Caco-2 (cell line): Measurements from ENCODE around the gene KRTAP2-3. TPM values are rescaled to one million over a fixed set of nuclear protein-coding genes. Genes with fewer than 3 reads are reported as not detected.
"Not testable (repeated sequence)": the region's sequence is repeated elsewhere in the genome, so short reads cannot be mapped to it uniquely, and the experiment has no call there.

Experiments
- BruUV-seq: library from RNA; stranded (reverse); fragments of 400-500 nt; replicated peaks from 2 replicates; lab custom pipeline; 2021; lab: Mats Ljungman, UMichigan
- CTCF ChIA-PET: fragments of 300-600 bp; sonication (Branson Sonifier 250); formaldehyde crosslinking; loops from one replicate; lab custom pipeline; 2022; ENCODE audit warnings: antibody characterized with exemption; lab: Charles Lee
- POLR2A ChIA-PET: fragments of 300-600 bp; sonication (Branson Sonifier 250); formaldehyde crosslinking; loops from one replicate; lab custom pipeline; 2022; ENCODE audit warnings: antibody characterized with exemption; lab: Charles Lee
- DNase-seq, 2 experiments: peaks; one replicate each; pipeline versions ENCODE4 v3.0.0 to v3.0.0-alpha.2; 2020 to 2022
- H3K27me3 ChIP-seq: replicated peaks from 2 replicates; pipeline ENCODE4 v1.6.0; 2011; ENCODE audit warnings: low read length; ENCODE audit not compliant: control insufficient read depth, insufficient read depth
- H3K36me3 ChIP-seq: 2 replicates; pipeline ENCODE4 v1.5.1; 2011; ENCODE audit warnings: low read length; ENCODE audit not compliant: control insufficient read depth, insufficient read depth
- H3K4me1 ChIP-seq: fragments of 250-450 bp; sonication (Bioruptor Pico); 2 replicates; pipeline ENCODE4 v1.5.1; 2020; ENCODE audit warnings: mild to moderate bottlenecking
- H3K4me3 ChIP-seq: 2 replicates; pipeline ENCODE4 v1.5.1; 2011; ENCODE audit warnings: low read depth, mild to moderate bottlenecking, control low read depth, low read length
- H3K9me3 ChIP-seq: fragments of 250-450 bp; sonication (Bioruptor Pico); 2 replicates; pipeline ENCODE4 v1.5.1; 2020; ENCODE audit warnings: mild to moderate bottlenecking, moderate library complexity
- H3K27ac Mint-ChIP-seq: one replicate; pipeline ENCODE4 v1.8.0; 2022; ENCODE audit warnings: mixed read lengths; ENCODE audit not compliant: unreplicated experiment
- H3K27me3 Mint-ChIP-seq: one replicate; pipeline ENCODE4 v1.8.0; 2022; ENCODE audit warnings: mixed read lengths; ENCODE audit not compliant: insufficient read depth, unreplicated experiment
- H3K36me3 Mint-ChIP-seq: one replicate; pipeline ENCODE4 v1.8.0; 2022; ENCODE audit warnings: mild to moderate bottlenecking, mixed read lengths; ENCODE audit not compliant: insufficient read depth, unreplicated experiment
- H3K4me1 Mint-ChIP-seq: one replicate; pipeline ENCODE4 v1.8.0; 2022; ENCODE audit warnings: low read depth, mixed read lengths; ENCODE audit not compliant: unreplicated experiment
- H3K4me3 Mint-ChIP-seq: one replicate; pipeline ENCODE4 v1.8.0; 2022; ENCODE audit warnings: mild to moderate bottlenecking, moderate library complexity, mixed read lengths; ENCODE audit not compliant: unreplicated experiment
- H3K9me3 Mint-ChIP-seq: one replicate; pipeline ENCODE4 v1.8.0; 2022; ENCODE audit warnings: mixed read lengths; ENCODE audit not compliant: unreplicated experiment
- CTCF ChIP-seq, 2 experiments: fragments of 200-600 bp in 1 of 2; IDR thresholded peaks; 1 replicate in 1 of 2; 2 replicates in 1 of 2; pipeline versions ENCODE4 v1.5.1 to v1.8.0; 2011 to 2022; ENCODE audit warnings: antibody characterized with exemption in 1 of 2, control low read depth in 1 of 2, inconsistent platforms in 1 of 2, low read depth in 1 of 2, low read length in 1 of 2, mild to moderate bottlenecking in 1 of 2, moderate library complexity in 1 of 2; ENCODE audit not compliant: insufficient read depth in 1 of 2, severe bottlenecking in 1 of 2, unreplicated experiment in 1 of 2
- intact Hi-C: fragments of 100-400 bp; cut with micrococcal nuclease; formaldehyde crosslinking; loops from one replicate; pipeline ENCODE4 v1.10.0; 2022; ENCODE audit not compliant: unreplicated experiment
- total RNA-seq: library from RNA; stranded (reverse); gene quantifications from 2 replicates; pipeline ENCODE4 v1.2.3, GENCODE V29; 2022

KRTAP2-3 gene
- total RNA-seq, 1 experiment from 2014 or later, result 4.9 TPM

- H3K4me1 Mint-ChIP-seq, result peaks cover 19% of the 10 kb centered on the region
- ChIA-PET CTCF (interaction anchor here (0.7 kb wide), 1 partner anchor 11 kb away, joined by 7 read pairs; no protein-coding TSS in a partner anchor), POLR2A (interaction anchor here (1.8 kb wide), 1 partner anchor 11 kb away, joined by 8 read pairs; no protein-coding TSS in a partner anchor)
- BruUV-seq, result no TSS peak
- peaks cover 12% of the 10 kb centered on the region for H3K9me3 Mint-ChIP-seq
- TF ChIP-seq CTCF (IDR thresholded peaks at IDR 0.05; ENCODE audit: insufficient read depth in 1 of 2, low read depth in 1 of 2, low read length in 1 of 2, severe bottlenecking in 1 of 2, unreplicated experiment in 1 of 2), result no peak
- H3K4me3 ChIP-seq, result no peak overlapping the region
- peaks cover 5% of the 10 kb centered on the region for H3K36me3 Mint-ChIP-seq
- intact Hi-C loops, result loop anchor here (1.0 kb wide), 1 partner anchor 39 kb away; the partner anchor contains the start of gene KRTAP3-1
- peak overlapping the region; percentile 58 for H3K4me3 Mint-ChIP-seq
- H3K9me3 ChIP-seq, result peaks cover 13% of the 10 kb centered on the region
- no peaks in the 10 kb centered on the region for H3K27me3 ChIP-seq
- H3K27ac Mint-ChIP-seq, result peak overlapping the region; percentile 91
- no peaks in the 10 kb centered on the region for H3K36me3 ChIP-seq
- peak; percentile 48 to 65 for DNase-seq
- H3K4me1 ChIP-seq, result peaks cover 25% of the 10 kb centered on the region
- H3K27me3 Mint-ChIP-seq, result no peaks in the 10 kb centered on the region
These were observed 11.5 kb downstream of the KRTAP2-3 start for GRCh38 chr17:41048441-41048840.

GRCh38 chr17:41046735-41047465 lies 13.0 kb downstream of the KRTAP2-3 start, which contains the start of gene KRTAP2-1:
Gene KRTAP2-1, minus strand, starts transcription at chr17:41047316. Its CDS starts 49 bp downstream, at chr17:41047267.
- BruUV-seq, H3K27me3 ChIP-seq, H3K36me3 ChIP-seq, H3K27me3 Mint-ChIP-seq, H3K9me3 ChIP-seq, H3K4me3 ChIP-seq, intact Hi-C loops, H3K36me3 Mint-ChIP-seq, DNase-seq: not testable (repeated sequence)
- H3K27ac Mint-ChIP-seq, result peak within 1 kb of the TSS; percentile 91
- H3K4me1 Mint-ChIP-seq, result peaks cover 19% of the 10 kb centered on the region
- POLR2A ChIA-PET, result interaction anchor here (0.6 kb wide), 1 partner anchor 137 kb away, joined by 3 read pairs; no protein-coding TSS in a partner anchor
- H3K9me3 Mint-ChIP-seq, result peaks cover 23% of the 10 kb centered on the region
- CTCF ChIA-PET, result interaction anchor here (1.1 kb wide), 1 partner anchor 137 kb away, joined by 3 read pairs; no protein-coding TSS in a partner anchor
- H3K4me3 Mint-ChIP-seq, result peak within 1 kb of the TSS; percentile 58
- H3K4me1 ChIP-seq, result peaks cover 25% of the 10 kb centered on the region

- POLR2A ChIA-PET, result no interaction called here
- H3K4me3 Mint-ChIP-seq, result no peak overlapping the region
- no peak overlapping the region for H3K27ac Mint-ChIP-seq
- no peaks in the 10 kb centered on the region for H3K4me1 Mint-ChIP-seq
- no peak for DNase-seq
- Histone ChIP-seq H3K4me3 (no peak overlapping the region), H3K9me3 (peaks cover 10% of the 10 kb centered on the region), H3K27me3 (no peaks in the 10 kb centered on the region), H3K4me1 (peaks cover 8% of the 10 kb centered on the region), H3K36me3 (no peaks in the 10 kb centered on the region)
- no peaks in the 10 kb centered on the region for H3K27me3 Mint-ChIP-seq
- CTCF ChIA-PET, result no interaction called here
- BruUV-seq, result no TSS peak
- no peak for TF ChIP-seq CTCF (IDR thresholded peaks at IDR 0.05; ENCODE audit: insufficient read depth in 1 of 2, low read depth in 1 of 2, low read length in 1 of 2, severe bottlenecking in 1 of 2, unreplicated experiment in 1 of 2)
- intact Hi-C loops, result no loop called here
- H3K9me3 Mint-ChIP-seq, result peaks cover 23% of the 10 kb centered on the region
- no peaks in the 10 kb centered on the region for H3K36me3 Mint-ChIP-seq
These were observed 17.0 kb downstream of the KRTAP2-3 start for GRCh38 chr17:41042953-41043352.

- H3K27me3 ChIP-seq, POLR2A ChIA-PET, H3K4me1 Mint-ChIP-seq, intact Hi-C loops, H3K4me1 ChIP-seq, H3K9me3 ChIP-seq, H3K4me3 Mint-ChIP-seq, H3K27me3 Mint-ChIP-seq, H3K36me3 Mint-ChIP-seq, H3K4me3 ChIP-seq, H3K36me3 ChIP-seq, H3K27ac Mint-ChIP-seq, DNase-seq, CTCF ChIA-PET, BruUV-seq: not testable (repeated sequence)
- peaks cover 23% of the 10 kb centered on the region for H3K9me3 Mint-ChIP-seq
These were observed 18.9 kb downstream of the KRTAP2-3 start, which contains the start of gene KRTAP1-1 for GRCh38 chr17:41040783-41041571. Gene KRTAP1-1, minus strand, starts transcription at chr17:41041450. Its CDS starts 53 bp downstream, at chr17:41041397.
